ENCODE measurements around the gene KLHDC4.
A peak's percentile ranks its signal among the peaks of the same experiment; 100 is the strongest.
"Not testable (repeated sequence)": the region's sequence is repeated elsewhere in the genome, so short reads cannot be mapped to it uniquely, and the experiment has no call there.

KLHDC4 gene

DNA sequence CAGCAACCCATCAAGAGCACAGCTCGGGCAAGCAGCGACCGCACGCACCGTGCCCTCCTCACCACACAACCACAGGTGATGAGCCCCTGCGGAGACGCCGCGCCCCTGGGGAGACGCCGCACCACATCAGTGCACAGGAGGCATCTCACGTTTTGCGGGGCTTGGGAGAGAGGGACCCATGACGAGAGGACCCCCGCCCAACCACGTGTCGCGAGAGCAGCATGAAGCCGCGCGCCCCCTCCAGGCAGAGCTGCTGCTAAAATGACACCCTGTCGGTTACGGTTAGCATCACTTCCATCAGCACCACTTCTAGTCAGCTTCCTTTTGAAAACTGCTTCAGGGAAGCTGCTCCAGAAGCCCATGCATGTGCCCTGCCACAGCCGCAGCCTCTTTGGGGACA lies 45.3 kb downstream of the KLHDC4 start:
- DNase-seq (ENCODE audit: low spot score) = no peak

DNA sequence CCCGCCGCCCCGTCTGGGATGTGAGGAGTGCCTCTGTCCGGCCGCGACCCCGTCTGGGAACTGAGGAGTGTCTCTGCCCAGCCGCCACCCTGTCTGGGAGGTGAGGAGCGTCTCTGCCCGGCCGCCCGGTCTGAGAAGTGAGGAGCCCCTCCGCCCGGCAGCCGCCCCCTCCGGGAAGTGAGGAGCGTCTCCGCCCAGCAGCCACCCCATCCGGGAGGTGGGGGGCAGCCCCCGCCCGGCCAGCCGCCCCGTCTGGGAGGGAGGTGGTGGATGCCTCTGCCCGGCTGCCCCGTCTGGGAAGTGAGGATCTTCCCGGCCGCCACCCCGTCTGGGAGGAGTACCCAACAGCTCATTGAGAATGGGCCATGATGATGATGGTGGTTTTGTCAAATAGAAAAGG lies 47.0 kb downstream of the KLHDC4 start:
- not testable (repeated sequence) for DNase-seq (ENCODE audit: low spot score)

DNA sequence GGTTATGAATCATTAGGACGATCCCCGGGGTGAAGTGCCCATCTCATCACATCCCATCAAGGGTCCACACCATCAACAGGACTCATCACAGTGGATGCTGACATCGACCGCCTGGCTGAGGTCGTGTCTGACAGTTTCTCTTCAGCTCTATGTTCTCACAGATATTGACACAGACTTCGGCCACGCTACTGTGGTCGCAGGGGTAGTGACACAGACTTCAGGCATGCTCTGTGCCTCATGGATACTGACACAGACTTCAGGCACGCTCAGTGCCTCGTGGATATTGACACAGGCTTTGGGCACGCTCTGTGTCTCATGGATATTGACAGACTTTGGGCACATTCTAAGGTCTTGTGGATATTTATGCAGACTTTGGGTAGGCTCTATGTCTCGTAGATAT lies 50.1 kb downstream of the KLHDC4 start:
- no peak for DNase-seq (ENCODE audit: low spot score)

DNA sequence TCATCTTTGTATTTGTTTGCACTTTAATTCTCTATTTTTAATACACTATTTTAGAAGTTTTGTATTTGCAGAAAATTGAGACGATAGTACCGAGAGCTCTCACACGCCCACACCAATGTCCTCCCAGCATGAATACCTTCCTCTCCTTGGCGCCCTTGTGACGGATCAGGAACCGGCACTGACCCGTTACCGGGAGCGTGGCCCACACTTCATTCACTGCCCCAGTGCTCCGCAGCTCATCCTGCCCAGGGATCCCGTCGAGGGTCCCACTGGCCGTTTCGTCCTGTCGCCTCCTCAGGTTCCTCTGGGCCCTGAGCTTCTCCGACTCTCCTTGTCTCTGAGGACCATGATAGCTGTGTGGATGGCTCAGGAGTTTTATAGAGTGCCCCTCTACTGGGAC lies 50.6 kb downstream of the KLHDC4 start:
- no peak for DNase-seq (ENCODE audit: low spot score)

GRCh38 chr16:87713451-87714229 lies 52.1 kb downstream of the KLHDC4 start:
- peak; percentile 63 for DNase-seq (ENCODE audit: low spot score)

DNA sequence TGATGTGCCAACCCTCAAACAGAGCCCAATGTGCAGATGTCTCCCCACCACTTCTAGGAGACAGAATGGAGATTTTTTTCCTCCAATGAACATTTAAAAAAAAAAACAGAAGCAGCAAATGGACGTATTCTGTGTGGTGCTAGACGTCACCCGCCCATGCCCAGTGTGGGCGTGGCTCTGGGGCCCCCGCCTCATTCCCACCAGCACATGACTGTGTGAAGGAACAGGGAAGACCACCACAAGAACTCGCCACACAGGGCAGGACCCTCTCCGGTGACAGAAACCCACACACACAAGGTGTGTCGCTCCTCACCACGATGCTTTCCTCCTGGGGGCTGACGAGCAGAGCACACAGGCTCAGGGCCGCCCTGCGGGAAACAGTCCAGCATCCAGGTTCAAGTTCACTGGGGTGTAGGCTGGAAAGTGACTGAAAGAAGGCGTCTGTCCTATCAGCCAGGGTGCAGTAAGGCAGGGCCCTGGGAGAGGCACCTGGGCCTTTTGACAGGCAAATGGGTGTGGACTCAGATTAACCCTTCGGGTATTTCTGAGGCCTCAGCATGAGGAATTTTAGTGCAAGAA lies 53.5 kb downstream of the KLHDC4 start:
- no peak for DNase-seq (ENCODE audit: low spot score)

GRCh38 chr16:87710887-87711286 lies 54.9 kb downstream of the KLHDC4 start:
- DNase-seq (ENCODE audit: low spot score) = no peak

GRCh38 chr16:87709677-87710076 lies 56.1 kb downstream of the KLHDC4 start:
- DNase-seq (ENCODE audit: low spot score) = no peak

DNA sequence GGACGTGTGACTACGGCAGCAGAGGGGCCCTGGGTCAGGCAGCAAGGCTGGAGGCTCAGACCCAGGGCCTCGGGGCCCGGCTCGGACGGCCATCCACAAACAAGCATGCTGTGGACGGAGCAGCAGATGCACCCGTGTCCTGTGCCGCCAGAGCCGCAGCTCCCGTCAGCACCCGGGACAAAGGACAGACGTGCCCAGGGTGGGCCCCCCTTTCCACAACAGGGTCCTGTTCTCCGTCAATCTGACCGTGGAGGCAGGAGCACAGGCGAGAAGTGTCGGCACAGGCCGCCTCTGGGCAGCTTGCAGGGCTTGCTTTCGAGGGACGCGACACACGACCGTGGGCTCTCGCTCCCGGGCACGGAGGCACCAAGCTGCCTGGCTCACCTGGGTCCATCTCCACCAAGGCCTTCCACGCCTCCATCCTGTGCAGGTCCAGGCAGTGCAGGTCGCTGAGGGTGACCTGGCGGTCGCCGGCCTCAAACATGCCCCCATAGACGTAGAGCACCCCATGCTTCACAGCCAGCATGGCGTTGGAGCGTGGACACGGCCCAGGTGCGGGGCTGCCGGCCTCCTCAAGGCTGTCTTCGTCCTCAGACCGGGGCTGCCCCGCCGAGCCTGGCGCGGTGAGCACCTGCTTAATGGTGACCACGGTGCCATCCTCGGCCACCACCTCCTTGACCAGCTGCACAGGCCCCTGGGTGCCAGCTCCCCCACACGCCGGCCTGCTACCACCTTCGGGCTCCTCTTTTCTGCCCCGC lies 56.7 kb downstream of the KLHDC4 start:
- no peak for DNase-seq (ENCODE audit: low spot score)

DNA sequence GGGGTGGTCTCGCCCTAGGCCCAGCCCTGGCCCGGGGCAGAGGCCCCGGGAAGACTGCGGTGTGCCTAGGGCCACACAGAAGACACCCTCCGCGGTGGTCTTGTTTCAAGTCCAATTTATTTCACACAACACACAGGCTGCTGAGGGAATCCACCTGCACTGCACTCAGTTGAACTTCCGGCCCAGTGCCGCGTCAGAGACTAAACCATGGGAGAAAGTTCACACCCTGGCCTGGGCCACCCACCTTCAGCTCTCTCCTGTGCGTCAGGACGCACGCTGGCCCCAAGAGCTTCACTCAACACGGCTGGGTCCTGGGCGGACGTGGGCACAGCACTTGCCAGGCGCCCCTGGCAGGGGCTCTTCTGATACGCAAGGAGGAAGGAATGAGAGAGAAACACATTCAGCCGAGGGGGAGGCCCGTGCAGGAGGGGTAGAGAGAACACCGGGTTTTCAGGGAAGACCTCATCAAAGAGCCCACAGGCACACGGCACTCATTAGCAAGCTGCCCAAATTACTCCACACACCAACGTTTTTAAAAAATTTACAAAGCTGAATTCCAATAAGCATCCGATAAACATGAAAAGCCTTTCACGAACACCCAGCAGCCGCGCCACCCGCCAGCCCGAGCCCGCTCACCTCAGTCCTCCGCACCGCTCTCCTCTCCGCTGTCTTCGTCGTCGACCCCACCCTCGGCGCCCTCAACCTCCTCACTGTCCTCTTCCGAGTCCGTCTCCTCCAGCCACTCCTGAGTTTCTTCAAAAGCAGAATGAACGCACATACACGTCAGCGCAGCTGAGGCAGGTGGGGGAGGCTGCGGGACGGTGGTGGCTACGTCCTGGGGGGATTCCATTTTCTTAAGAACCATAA lies 57.8 kb downstream of the KLHDC4 start:
- no peak for DNase-seq (ENCODE audit: low spot score)

DNA sequence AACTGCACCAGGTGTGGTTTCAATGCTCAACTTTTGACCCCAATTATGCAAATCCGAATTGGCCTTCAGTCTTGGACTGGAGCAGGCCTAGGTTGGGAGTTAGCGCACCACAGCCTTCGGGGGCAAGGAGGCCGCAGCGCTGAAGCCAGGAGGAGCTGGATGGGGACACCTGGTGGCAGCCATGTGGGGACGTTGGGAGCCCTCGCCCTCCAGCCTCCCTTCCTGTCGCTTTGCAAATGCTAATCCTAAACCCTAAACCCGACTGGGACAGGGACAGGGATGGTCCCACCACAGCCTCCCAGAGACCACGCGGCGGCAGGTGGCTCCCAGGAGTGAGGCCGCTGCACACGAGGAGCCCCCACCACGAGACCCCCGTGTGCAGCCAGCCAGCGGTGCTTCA lies 58.7 kb downstream of the KLHDC4 start:
- DNase-seq (ENCODE audit: low spot score) = no peak

- DNase-seq (ENCODE audit: low spot score) = no peak
Observed at GRCh38 chr16:87706278-87707000, 59.3 kb downstream of the KLHDC4 start.

DNA sequence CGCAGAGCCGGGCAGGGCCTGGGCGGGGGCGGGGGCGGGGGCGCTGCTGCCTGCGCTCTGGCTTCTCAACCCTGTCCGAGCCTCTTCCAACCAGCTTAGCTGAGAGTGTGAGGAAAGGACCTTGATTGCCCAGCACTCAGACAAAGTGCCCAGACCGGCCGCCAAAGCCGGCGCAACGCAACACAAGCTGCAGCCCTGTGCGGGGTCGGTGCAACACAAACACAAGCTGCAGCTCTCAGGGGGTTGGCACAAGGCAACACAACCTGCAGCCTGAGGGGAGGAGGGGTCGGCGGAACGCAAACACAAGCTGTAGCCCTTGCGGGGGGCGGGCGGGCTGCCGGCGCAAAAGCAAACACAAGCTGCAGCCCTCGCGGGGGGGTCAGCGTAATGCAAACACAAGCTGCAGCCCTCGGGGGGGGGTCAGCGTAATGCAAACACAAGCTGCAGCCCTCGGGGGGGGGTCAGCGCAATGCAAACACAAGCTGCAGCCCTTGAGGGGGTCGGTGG lies 60.0 kb downstream of the KLHDC4 start:
- no peak for DNase-seq (ENCODE audit: low spot score)

- DNase-seq (ENCODE audit: low spot score) = no peak
Observed at GRCh38 chr16:87704754-87705353, 60.9 kb downstream of the KLHDC4 start.

- no peak for DNase-seq (ENCODE audit: low spot score)
Observed at GRCh38 chr16:87703835-87704375, 61.9 kb downstream of the KLHDC4 start.

- no peak for DNase-seq (ENCODE audit: low spot score)
Observed at GRCh38 chr16:87703071-87703470, 62.7 kb downstream of the KLHDC4 start.

DNA sequence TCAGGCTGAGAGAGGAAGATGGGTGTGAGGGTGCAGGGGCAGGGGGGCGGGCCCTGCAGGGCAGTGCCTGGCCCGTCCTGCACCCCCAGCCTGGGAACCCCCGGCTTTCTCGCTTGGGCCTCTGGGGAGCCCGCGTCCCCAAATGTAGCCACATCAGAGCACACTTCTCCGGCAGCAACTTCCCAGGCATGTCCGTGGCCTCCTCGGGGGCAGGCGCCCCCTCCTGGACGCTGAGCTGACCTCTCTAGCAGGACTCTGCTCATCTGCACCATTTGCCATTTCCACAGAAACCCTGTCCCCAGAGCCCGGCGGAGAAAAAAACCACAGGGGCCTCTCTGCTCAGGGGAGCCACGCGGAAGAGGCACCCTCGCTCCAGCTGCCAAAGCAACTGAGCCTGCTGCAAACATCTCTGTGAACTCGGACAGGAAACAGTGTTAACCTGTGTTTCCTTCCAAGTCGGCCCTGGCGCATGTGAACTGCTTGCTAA lies 63.4 kb downstream of the KLHDC4 start:
- peak; percentile 28 for DNase-seq (ENCODE audit: low spot score)

DNA sequence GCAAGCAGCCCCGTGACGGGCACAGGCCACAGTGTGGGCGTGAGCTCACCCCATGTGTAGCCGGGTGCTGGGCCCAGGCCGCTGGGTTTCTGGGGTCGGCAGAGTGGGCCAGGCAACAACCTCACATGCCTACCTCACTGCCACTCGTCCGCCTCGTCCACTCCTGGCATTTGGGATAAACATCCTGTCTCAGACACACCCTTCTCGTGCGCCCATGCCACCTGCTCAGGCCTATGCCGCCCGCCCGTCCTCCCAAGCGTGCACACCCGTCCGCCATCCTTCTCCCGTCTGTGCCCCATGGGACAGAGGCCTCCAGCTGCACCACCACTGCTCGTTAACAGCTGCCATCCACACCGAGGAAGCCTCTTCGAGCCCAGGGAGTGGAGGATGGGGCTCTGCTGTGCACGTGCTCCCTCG lies 64.3 kb downstream of the KLHDC4 start:
- DNase-seq (ENCODE audit: low spot score) = no peak

- DNase-seq (ENCODE audit: low spot score) = no peak
Observed at GRCh38 chr16:87701078-87701460, 64.7 kb downstream of the KLHDC4 start.

DNA sequence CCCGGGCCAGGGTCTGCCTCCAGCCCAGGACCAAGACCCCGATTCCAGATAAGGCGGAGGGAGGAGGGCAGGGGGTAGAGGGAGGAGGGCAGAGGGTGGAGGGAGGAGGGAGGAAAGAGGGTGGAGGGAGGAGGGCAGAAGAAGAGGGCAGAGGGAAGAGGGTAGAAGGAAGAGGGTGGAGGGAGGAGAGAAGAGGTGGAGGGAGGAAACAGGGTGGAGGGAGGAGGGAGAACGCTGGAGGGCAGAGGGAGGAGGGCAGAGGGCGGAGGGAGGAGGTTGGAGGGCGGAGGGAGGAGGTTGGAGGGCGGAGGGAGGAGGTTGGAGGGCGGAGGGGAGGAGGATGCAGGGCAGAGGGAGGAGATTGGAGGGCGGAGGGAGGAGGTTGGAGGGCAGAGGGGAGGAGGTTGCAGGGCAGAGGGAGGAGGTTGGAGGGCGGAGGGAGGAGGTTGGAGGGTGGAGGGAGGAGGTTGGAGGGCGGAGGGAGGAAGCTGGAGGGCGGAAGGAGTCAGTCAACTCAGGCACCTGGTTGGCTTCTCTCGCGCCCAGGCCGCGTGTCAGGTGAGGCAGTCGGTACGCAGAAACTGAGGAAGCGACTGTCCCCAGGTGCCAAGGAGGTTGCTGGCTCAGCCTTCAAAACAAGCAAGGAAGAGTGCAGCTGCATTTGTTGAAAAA lies 65.2 kb downstream of the KLHDC4 start:
- DNase-seq (ENCODE audit: low spot score) = peak; percentile 36

Measured in CD4-positive, alpha-beta T cell treated with Interleukin-6 at 100 ng/mL for 8 hours (primary cell).